ENCODE measurements around the gene HOXD3.
A peak's percentile ranks its signal among the peaks of the same experiment; 100 is the strongest.

The HOXD3 gene

GRCh38 chr2:176132205-176133171 lies 24.6 kb upstream of the HOXD3 start:
- DNase-seq (ENCODE audit: low read depth): no peak

DNA sequence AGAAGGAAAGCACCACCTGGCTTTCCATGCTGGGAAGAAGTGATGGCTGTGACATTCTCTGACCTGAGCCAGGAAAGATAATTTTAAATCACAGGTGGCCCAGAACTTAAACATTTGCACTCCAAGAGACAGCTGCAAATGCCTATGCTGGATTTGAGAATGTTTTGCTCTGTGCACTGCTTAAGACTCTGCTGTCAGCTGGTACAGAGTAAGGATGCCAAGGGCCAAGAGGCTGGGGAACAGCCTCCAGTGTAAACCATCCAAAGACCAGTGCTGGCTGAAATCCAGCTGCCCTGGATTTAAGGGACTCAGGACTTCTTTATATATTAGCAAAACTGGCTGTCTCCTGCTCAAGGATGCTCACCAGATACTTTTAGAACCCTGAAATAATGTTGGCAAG lies 23.7 kb upstream of the HOXD3 start:
- DNase-seq (ENCODE audit: low read depth): no peak

DNA sequence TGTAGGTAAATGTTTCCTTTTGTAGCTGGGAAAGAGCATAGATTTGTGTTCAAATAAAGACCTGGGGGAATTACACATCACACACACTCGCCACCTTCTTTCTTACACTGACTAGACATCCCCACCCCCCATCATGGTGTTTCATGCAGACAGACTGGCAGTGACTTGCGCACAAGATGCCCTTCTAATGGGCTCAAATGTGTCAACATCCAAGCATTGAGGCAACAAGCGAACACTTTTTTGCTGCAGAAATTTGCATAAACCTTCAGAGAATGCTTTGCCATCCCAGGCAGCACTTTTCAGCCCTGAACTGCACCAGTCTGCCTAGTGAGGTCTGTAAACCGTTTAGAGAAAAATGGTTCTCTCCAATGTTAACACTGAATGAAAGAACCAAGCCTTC lies 23.1 kb upstream of the HOXD3 start:
- DNase-seq (ENCODE audit: low read depth): no peak

GRCh38 chr2:176135035-176135440 lies 22.1 kb upstream of the HOXD3 start:
- DNase-seq (ENCODE audit: low read depth): no peak

GRCh38 chr2:176136374-176137251 lies 20.5 kb upstream of the HOXD3 start:
- DNase-seq (ENCODE audit: low read depth): no peak

DNA sequence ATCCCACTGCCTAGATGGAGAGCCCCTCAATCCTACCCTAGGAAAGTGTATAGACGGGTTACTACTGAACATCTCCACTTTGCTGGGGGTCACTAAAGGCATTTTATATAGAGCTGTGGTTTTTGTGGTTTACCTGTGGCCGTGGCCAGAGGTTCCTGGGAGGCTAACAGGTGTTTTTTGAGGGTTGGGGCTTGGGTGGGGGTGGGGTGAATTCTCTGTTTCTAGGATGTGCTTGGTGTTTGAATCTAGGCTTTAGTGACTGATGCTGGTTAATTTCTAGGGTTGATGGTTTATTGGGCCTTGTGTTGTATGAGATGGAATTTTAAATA lies 19.9 kb upstream of the HOXD3 start:
- DNase-seq (ENCODE audit: low read depth): no peak

DNA sequence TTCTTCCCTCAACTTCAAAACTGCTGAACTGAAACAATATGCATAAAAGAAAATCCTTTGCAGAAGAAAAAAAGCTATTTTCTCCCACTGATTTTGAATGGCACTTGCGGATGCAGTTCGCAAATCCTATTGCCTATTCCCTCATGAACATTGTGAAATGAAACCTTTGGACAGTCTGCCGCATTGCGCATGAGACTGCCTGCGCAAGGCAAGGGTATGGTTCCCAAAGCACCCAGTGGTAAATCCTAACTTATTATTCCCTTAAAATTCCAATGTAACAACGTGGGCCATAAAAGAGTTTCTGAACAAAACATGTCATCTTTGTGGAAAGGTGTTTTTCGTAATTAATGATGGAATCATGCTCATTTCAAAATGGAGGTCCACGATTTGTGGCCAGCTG lies 19.2 kb upstream of the HOXD3 start:
- DNase-seq (ENCODE audit: low read depth): no peak

- no peak for DNase-seq (ENCODE audit: low read depth)
Measured at GRCh38 chr2:176138526-176138922, 18.6 kb upstream of the HOXD3 start.

DNA sequence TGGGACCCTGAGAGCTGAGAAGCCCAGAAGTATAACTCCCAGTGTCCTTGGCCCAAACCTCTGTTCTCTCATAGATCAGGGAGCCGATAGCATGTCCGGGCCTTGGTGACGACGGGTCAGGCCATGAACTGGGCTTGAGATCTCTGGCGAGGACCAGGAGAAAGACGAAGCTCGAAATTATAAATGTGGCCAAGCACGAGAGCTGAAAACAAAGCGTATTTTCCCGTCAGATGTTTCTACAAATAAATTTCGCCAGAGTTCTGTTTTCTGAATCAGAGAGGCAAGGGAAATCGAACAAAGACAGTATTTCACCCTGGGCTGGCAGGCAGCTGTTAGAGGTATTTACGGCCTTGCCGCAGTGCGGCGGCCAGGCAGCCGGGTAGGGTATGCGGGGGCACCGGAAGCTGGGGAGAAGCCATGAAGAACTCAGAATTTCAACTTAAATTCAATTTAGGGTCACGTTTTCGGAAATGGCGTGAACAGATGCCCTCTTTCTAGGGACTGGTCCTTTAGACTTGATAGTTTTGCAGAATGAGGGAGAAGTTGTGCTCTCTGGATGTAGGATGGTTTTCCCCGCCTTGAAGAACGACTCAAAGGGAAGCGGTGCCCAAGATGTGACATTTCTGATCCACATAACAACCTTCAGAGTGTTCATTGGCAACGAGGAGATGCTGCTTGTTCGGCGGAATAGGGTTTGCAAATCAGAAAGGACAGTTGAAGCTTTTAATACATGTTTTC lies 18.0 kb upstream of the HOXD3 start:
- DNase-seq (ENCODE audit: low read depth): no peak

DNA sequence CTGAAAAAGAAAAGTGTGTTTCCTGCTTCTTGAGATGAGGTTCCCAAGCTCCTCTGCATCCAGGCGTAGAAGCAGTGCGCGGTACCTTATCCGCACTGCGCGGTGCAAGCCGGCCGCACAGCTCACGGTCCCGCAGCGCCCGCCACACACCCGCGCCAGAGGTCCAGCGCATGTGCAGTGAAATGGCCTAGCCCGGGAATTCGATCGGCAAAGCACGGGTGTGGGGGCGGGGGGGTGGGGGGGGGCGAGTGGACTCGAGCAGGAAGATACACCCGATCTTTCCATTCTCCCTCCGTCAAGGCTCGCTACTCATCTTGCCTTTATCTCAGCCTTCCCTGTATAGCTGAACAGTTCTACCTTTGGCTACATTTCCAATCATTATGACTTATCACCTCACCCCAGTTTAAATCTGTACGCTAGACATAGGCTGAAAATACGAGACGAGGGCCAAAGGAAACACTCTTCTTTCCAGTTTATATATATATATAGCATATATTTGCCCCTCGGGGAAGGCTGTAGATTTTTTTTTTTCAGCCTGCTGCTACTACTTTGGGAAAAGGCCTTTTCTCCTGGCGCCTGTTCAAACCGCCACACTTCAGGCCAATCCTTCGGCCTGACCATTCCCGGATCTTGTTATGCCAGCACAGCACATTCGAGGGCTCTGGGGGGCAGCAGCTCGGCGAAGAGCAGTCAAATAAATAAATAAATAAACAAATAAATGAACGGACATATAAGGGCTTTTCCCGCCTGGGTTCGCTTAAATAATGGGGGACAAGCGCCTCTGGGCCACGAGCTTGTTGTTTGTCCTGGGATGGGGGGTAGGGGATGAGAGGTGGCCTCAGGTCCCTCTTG lies 17.2 kb upstream of the HOXD3 start:
- DNase-seq (ENCODE audit: low read depth): no peak

GRCh38 chr2:176140513-176141317 lies 16.4 kb upstream of the HOXD3 start:
- peak; percentile 42 for DNase-seq (ENCODE audit: low read depth)

GRCh38 chr2:176142281-176142680 lies 14.8 kb upstream of the HOXD3 start:
- no peak for DNase-seq (ENCODE audit: low read depth)

DNA sequence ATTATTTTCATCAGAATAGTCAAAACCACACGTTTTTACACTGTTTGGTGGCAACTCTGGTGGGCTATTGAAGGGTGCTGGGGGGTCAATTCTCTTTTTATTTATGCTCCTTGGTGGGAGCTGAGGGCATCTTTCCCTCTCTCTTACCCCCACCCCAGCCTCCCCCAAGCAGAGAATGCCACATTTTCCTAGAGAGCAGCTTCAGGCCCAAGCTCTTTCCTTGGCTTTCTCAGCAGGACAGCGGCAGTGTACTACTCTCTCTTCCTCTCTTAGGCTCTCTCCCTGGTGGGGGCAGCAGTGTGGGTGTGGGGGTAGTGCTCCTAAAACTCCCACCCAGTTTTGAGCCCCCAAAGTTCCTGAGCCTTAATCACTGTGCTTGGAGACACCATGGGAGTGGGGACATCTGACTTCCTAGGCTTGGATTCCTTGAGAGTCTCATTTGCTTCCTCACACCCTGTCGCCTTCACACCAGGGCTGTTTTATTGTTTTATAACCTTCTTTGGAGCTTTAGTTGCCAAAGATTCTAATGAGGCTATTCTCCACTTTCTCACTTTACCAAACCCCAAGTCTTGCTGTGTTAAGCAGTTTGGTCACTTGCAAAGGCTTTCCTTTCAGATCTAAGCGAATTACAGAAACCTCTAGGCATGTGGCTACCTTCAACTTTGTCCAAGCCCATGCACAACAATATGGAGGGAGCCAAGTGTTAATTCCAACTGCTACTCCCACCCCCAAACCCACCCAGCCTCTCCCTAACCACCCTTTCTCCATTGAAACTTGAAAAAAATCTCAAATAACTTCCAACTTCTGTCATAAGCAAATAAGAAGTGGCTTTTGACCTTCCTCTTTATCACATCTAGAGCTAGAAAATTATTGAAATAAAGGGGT lies 11.8 kb upstream of the HOXD3 start:
- no peak for DNase-seq (ENCODE audit: low read depth)

- DNase-seq (ENCODE audit: low read depth): no peak
Measured at GRCh38 chr2:176146101-176146500, 11.0 kb upstream of the HOXD3 start.

- no peak for DNase-seq (ENCODE audit: low read depth)
Measured at GRCh38 chr2:176146645-176147044, 10.5 kb upstream of the HOXD3 start.

- DNase-seq (ENCODE audit: low read depth): no peak
Measured at GRCh38 chr2:176147210-176147799, 9.8 kb upstream of the HOXD3 start.

GRCh38 chr2:176147800-176148496 lies 9.2 kb upstream of the HOXD3 start:
- no peak for DNase-seq (ENCODE audit: low read depth)

DNA sequence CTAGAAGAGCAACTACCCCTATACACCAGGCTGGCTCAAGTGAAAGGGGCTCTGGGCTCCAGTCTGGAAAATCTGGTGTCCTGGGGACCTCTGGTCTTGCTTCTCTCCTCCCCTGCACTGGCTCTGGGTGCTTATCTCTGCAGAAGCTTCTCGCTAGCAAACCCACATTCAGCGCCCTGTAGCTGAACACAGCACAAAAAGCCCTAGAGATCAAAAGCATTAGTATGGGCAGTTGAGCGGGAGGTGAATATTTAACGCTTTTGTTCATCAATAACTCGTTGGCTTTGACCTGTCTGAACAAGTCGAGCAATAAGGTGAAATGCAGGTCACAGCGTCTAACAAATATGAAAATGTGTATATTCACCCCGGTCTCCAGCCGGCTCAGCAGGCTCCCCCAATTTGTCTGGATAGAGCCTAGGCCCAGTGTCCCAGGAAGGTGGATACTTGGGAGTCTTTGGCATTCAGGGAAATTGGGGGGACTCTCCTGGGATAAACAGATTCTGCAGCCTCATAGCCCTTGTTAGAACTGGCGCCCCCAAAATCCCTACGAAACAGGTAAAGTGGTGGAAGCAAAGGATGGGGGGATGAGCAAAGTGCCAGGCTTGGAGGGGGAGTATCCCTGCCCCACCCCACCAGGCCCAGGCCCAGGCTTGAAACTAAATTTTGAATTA lies 8.2 kb upstream of the HOXD3 start:
- DNase-seq (ENCODE audit: low read depth): no peak
